HL-60 (cell line): ENCODE results near the gene IQGAP2.

Experiments
- DNase-seq, 2 experiments: peaks; one replicate each; pipeline ENCODE4 v3.0.0-alpha.2; 2010 to 2020; ENCODE audit warnings: low read depth in 1 of 2, low spot score in 1 of 2
- H3K27ac ChIP-seq: fragments of 250-450 bp; sonication (Bioruptor Pico); replicated peaks from 2 replicates; pipeline ENCODE4 v1.5.1; 2020; ENCODE audit warnings: mild to moderate bottlenecking, moderate library complexity
- H3K27me3 ChIP-seq: fragments of 250-450 bp; sonication (Bioruptor Pico); 2 replicates; pipeline ENCODE4 v1.5.1; 2021; ENCODE audit warnings: mild to moderate bottlenecking, moderate library complexity; ENCODE audit not compliant: insufficient read depth, poor library complexity, severe bottlenecking
- H3K4me3 ChIP-seq: replicated peaks from 2 replicates; pipeline ENCODE4 v1.5.1; 2011; ENCODE audit warnings: mild to moderate bottlenecking, control low read depth, low read length; ENCODE audit not compliant: insufficient read depth
- CTCF ChIP-seq: IDR thresholded peaks from one replicate; pipeline ENCODE4 v1.5.1; 2011; ENCODE audit warnings: low read length, control low read depth, inconsistent platforms; ENCODE audit not compliant: insufficient read depth
- GABPA ChIP-seq: IDR thresholded peaks from 2 replicates; pipeline ENCODE4 v1.6.1; 2012; ENCODE audit warnings: low read depth
- POLR2AphosphoS5 ChIP-seq: IDR thresholded peaks from 2 replicates; pipeline ENCODE4 v1.6.1; 2012; ENCODE audit warnings: low read depth
- REST ChIP-seq: IDR thresholded peaks from 2 replicates; pipeline ENCODE4 v1.6.1; 2012; ENCODE audit warnings: low read depth; ENCODE audit not compliant: insufficient replicate concordance
- SPI1 ChIP-seq: IDR thresholded peaks from 2 replicates; pipeline ENCODE4 v1.6.1; 2012; ENCODE audit warnings: low read depth, mild to moderate bottlenecking, borderline replicate concordance
- long read RNA-seq: library from polyadenylated mRNA; unstranded; transcript quantifications from one replicate; pipeline ENCODE4 v2.0.0, GENCODE V29; 2020

IQGAP2 gene
- long read RNA-seq, partial matches to known transcripts: 11 of 19 reads
- long read RNA-seq, other reads (novel, unspliced or antisense): 7 of 19 reads

GRCh38 chr5:76402886-76403765, at the start of gene IQGAP2:
Gene IQGAP2 (plus strand): TSS chr5:76403285. CDS start chr5:76403546, 261 bp downstream.
- peak; percentile 11 for TF ChIP-seq CTCF
- TF ChIP-seq SPI1: peak; percentile 44; the same call in 1 of the 2 replicates
- peak; percentile 63 for TF ChIP-seq POLR2AphosphoS5
- no peak for TF ChIP-seq GABPA
- no peak for TF ChIP-seq REST
- Histone ChIP-seq H3K4me3 (peak within 1 kb of the TSS; percentile 63), H3K27ac (peak within 1 kb of the TSS; percentile 95), H3K27me3 (no peaks in the 10 kb centered on the region)
- peak; percentile 70 to 90 for DNase-seq

- no peak for DNase-seq
- no peaks in the 10 kb centered on the region for H3K27me3 ChIP-seq
- no peak overlapping the region for H3K4me3 ChIP-seq
- no peak overlapping the region for H3K27ac ChIP-seq
- TF ChIP-seq GABPA: no peak
- no peak for TF ChIP-seq POLR2AphosphoS5
- TF ChIP-seq CTCF: no peak
- no peak for TF ChIP-seq SPI1
- TF ChIP-seq REST: no peak
Measured at GRCh38 chr5:76356887-76357286, 46.2 kb upstream of the IQGAP2 start.

- no peak for TF ChIP-seq SPI1
- no peak for TF ChIP-seq GABPA
- TF ChIP-seq CTCF: no peak
- TF ChIP-seq POLR2AphosphoS5: no peak
- no peak for TF ChIP-seq REST
- Histone ChIP-seq H3K27ac (no peak overlapping the region), H3K4me3 (no peak overlapping the region), H3K27me3 (no peaks in the 10 kb centered on the region)
- no peak for DNase-seq
Measured at GRCh38 chr5:76363352-76364225, 39.5 kb upstream of the IQGAP2 start.
